ENCODE measurements around the gene MAML2.

DNA sequence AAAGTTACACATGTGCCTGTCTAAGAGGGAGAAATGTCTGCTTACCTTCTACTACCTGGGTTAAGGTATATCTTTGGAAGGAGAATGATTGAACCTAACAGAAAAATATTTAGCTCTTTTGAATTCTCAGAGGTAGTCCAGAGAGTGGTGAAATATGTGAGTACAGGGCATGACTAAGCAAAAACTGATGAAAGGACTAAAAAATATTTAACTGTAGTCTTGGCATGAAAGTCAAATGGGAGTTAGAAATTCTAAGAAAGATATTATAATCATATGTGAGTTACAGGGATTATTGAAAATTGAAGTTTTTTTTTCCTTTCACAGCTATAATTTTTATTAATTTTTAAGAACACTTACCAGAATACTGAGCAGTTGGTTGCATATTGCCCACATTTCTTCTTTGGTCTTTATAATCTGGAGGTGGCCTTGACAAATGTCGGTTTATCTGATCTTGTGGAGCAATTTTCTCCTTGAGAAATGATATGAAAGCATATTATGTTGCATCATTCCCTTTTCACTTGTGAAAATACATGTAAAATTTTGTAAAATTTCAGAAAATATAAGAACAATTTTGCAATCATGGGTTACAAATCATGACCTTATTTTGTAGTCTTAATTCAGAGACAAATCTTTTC, 357.7 kb downstream of the MAML2 start:
- TF ChIP-seq EP300 (IDR thresholded peaks at IDR 0.05) (no peak), POLR2A (IDR thresholded peaks at IDR 0.05) (no peak), POLR2AphosphoS5 (IDR thresholded peaks at IDR 0.05) (no peak)
- TF ChIP-seq, protein P1, sequence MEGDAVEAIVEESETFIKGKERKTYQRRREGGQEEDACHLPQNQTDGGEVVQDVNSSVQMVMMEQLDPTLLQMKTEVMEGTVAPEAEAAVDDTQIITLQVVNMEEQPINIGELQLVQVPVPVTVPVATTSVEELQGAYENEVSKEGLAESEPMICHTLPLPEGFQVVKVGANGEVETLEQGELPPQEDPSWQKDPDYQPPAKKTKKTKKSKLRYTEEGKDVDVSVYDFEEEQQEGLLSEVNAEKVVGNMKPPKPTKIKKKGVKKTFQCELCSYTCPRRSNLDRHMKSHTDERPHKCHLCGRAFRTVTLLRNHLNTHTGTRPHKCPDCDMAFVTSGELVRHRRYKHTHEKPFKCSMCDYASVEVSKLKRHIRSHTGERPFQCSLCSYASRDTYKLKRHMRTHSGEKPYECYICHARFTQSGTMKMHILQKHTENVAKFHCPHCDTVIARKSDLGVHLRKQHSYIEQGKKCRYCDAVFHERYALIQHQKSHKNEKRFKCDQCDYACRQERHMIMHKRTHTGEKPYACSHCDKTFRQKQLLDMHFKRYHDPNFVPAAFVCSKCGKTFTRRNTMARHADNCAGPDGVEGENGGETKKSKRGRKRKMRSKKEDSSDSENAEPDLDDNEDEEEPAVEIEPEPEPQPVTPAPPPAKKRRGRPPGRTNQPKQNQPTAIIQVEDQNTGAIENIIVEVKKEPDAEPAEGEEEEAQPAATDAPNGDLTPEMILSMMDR (IDR thresholded peaks at IDR 0.05): no peak

Data from stomach (tissue), 4 donors.